H1 (cell line): ENCODE results near the gene TMPRSS11E. TPM values are rescaled to one million over a fixed set of nuclear protein-coding genes. Genes with fewer than 3 reads are reported as not detected.

Source experiments
- CTCF ChIA-PET: fragments of 300-600 bp; sonication (Branson Sonifier 250); formaldehyde crosslinking; loops from one replicate; lab custom pipeline; 2021; ENCODE audit not compliant: partially characterized antibody; lab: Charles Lee
- POLR2A ChIA-PET: fragments of 300-600 bp; sonication (Branson Sonifier 250); formaldehyde crosslinking; loops from one replicate; lab custom pipeline; 2021; ENCODE audit warnings: inconsistent platforms; ENCODE audit not compliant: partially characterized antibody; lab: Charles Lee
- DNase-seq, 2 experiments: peaks; one replicate each; pipeline versions ENCODE4 v3.0.0 to v3.0.0-alpha.2; 2010 to 2022; ENCODE audit warnings: low spot score in 2 of 2, low read depth in 1 of 2, mixed read lengths in 1 of 2
- FAIRE-seq: peaks from 2 replicates; lab custom pipeline; 2011; peaks lifted over from hg19 to GRCh38; lab: Jason Lieb, UNC
- H2AFZ ChIP-seq: 2 replicates; pipeline ENCODE4 v1.8.1; 2012; ENCODE audit warnings: low read length, inconsistent platforms
- H2AK5ac ChIP-seq: 2 replicates; pipeline ENCODE4 v1.6.1; 2013; ENCODE audit warnings: low read depth, low read length
- H2BK120ac ChIP-seq: replicated peaks from 2 replicates; pipeline ENCODE3; 2013; ENCODE audit warnings: low read depth, low read length, inconsistent platforms
- H2BK12ac ChIP-seq: 2 replicates; pipeline ENCODE4 v1.6.1; 2013; ENCODE audit warnings: low read depth, low read length
- H2BK15ac ChIP-seq: 2 replicates; pipeline ENCODE4 v1.6.1; 2013; ENCODE audit warnings: low read length
- H2BK20ac ChIP-seq: 2 replicates; pipeline ENCODE4 v1.6.1; 2013; ENCODE audit warnings: low read length
- H2BK5ac ChIP-seq: 2 replicates; pipeline ENCODE4 v1.6.1; 2013; ENCODE audit warnings: low read depth, low read length
- H3K14ac ChIP-seq: 2 replicates; pipeline ENCODE4 v1.6.1; 2013; ENCODE audit warnings: inconsistent platforms; ENCODE audit not compliant: insufficient read length
- H3K18ac ChIP-seq: 2 replicates; pipeline ENCODE4 v1.6.1; 2013; ENCODE audit warnings: low read length; ENCODE audit errors: extremely low read depth
- H3K23ac ChIP-seq: 2 replicates; pipeline ENCODE4 v1.6.1; 2013; ENCODE audit warnings: inconsistent platforms; ENCODE audit not compliant: insufficient read length
- H3K23me2 ChIP-seq: 2 replicates; pipeline ENCODE4 v1.6.1; 2013; ENCODE audit warnings: low read depth, low read length
- H3K27ac ChIP-seq: 2 replicates; pipeline ENCODE4 v1.6.1; 2011; ENCODE audit warnings: low read depth, low read length, inconsistent platforms
- H3K27me3 ChIP-seq, 4 experiments: replicated peaks in 1 of 4; 1 replicate in 1 of 4; 2 replicates in 3 of 4; pipeline versions ENCODE4 v1.6.1 to v1.8.1; 2011 to 2013; ENCODE audit warnings: low read length in 3 of 4, mild to moderate bottlenecking in 3 of 4, inconsistent platforms in 2 of 4, mixed read lengths in 2 of 4, moderate library complexity in 1 of 4; ENCODE audit not compliant: control insufficient read depth in 3 of 4, insufficient read depth in 3 of 4; ENCODE audit errors: extremely low read depth in 1 of 4
- H3K36me3 ChIP-seq, 4 experiments: 2 replicates each; pipeline versions ENCODE4 v1.6.1 to v1.8.1; 2011 to 2013; ENCODE audit warnings: mild to moderate bottlenecking in 4 of 4, low read length in 3 of 4, moderate library complexity in 2 of 4, control low read depth in 1 of 4, inconsistent platforms in 1 of 4; ENCODE audit not compliant: insufficient read depth in 4 of 4, control insufficient read depth in 2 of 4
- H3K4ac ChIP-seq: replicated peaks from 2 replicates; pipeline ENCODE3; 2013; ENCODE audit warnings: low read length, low read depth, mixed read lengths, inconsistent platforms; ENCODE audit not compliant: insufficient read length
- H3K4me1 ChIP-seq, 4 experiments: replicated peaks in 1 of 4; 1 replicate in 1 of 4; 2 replicates in 3 of 4; pipeline versions ENCODE4 v1.6.1 to v1.8.1; 2011 to 2013; ENCODE audit warnings: low read length in 3 of 4, inconsistent platforms in 2 of 4, mixed read lengths in 1 of 4; ENCODE audit not compliant: insufficient read depth in 4 of 4, control insufficient read depth in 3 of 4
- H3K4me2 ChIP-seq, 2 experiments: 2 replicates each; pipeline versions ENCODE4 v1.6.1 to v1.8.1; 2011 to 2013; ENCODE audit warnings: low read depth in 2 of 2, low read length in 2 of 2, control low read depth in 1 of 2, inconsistent platforms in 1 of 2, mild to moderate bottlenecking in 1 of 2; ENCODE audit not compliant: insufficient read depth in 1 of 2
- H3K4me3 ChIP-seq, 4 experiments: fragments of 200-600, 300-600 bp in 1 of 4; sonication (generic), shearing (Covaris generic), sonication (Bioruptor Twin) in 1 of 4; 2 replicates each; pipeline versions ENCODE4 v1.5.1 to v1.8.1; 2011 to 2016; ENCODE audit warnings: low read length in 4 of 4, low read depth in 3 of 4, control low read depth in 2 of 4, inconsistent platforms in 2 of 4, mild to moderate bottlenecking in 2 of 4, mixed read lengths in 1 of 4, moderate library complexity in 1 of 4; ENCODE audit not compliant: insufficient read depth in 2 of 4; ENCODE audit errors: extremely low read depth in 1 of 4
- H3K56ac ChIP-seq: replicated peaks from 2 replicates; pipeline ENCODE3; 2013; ENCODE audit warnings: low read depth, mild to moderate bottlenecking, mixed read lengths, low read length, inconsistent platforms; ENCODE audit not compliant: insufficient read length
- H3K79me1 ChIP-seq: 2 replicates; pipeline ENCODE4 v1.6.1; 2013; ENCODE audit warnings: low read depth, low read length, control low read depth
- H3K79me2 ChIP-seq, 2 experiments: 2 replicates each; pipeline versions ENCODE4 v1.6.1 to v1.8.1; 2012 to 2013; ENCODE audit warnings: low read length in 2 of 2, mild to moderate bottlenecking in 2 of 2, inconsistent platforms in 1 of 2; ENCODE audit not compliant: insufficient read depth in 2 of 2, control insufficient read depth in 1 of 2
- H3K9ac ChIP-seq, 4 experiments: replicated peaks in 1 of 4; 1 replicate in 1 of 4; 2 replicates in 3 of 4; pipeline versions ENCODE4 v1.6.1 to v1.8.1; 2011 to 2013; ENCODE audit warnings: low read depth in 3 of 4, low read length in 3 of 4, control low read depth in 2 of 4, mild to moderate bottlenecking in 2 of 4, moderate library complexity in 2 of 4, inconsistent platforms in 1 of 4; ENCODE audit errors: extremely low read depth in 1 of 4
- H3K9me3 ChIP-seq, 2 experiments: 2 replicates each; pipeline versions ENCODE4 v1.6.1 to v1.8.1; 2012 to 2013; ENCODE audit warnings: mild to moderate bottlenecking in 2 of 2, moderate library complexity in 2 of 2, control low read depth in 1 of 2, inconsistent platforms in 1 of 2, low read depth in 1 of 2, low read length in 1 of 2, mixed read lengths in 1 of 2; ENCODE audit not compliant: insufficient read depth in 2 of 2
- H4K20me1 ChIP-seq, 2 experiments: replicated peaks in 1 of 2; 2 replicates each; pipeline versions ENCODE3 to v1.8.1; 2011 to 2013; ENCODE audit warnings: inconsistent platforms in 2 of 2, low read length in 2 of 2, mild to moderate bottlenecking in 1 of 2; ENCODE audit not compliant: insufficient read depth in 2 of 2, control insufficient read depth in 1 of 2
- H4K5ac ChIP-seq: 2 replicates; pipeline ENCODE4 v1.6.1; 2013; ENCODE audit warnings: low read length, low read depth, mixed read lengths, inconsistent platforms; ENCODE audit not compliant: insufficient read length
- H4K8ac ChIP-seq: 2 replicates; pipeline ENCODE4 v1.8.0; 2013; ENCODE audit warnings: mild to moderate bottlenecking, moderate library complexity, low read length, inconsistent platforms; ENCODE audit not compliant: insufficient read depth; ENCODE audit errors: extremely low read depth
- H4K91ac ChIP-seq: replicated peaks from 2 replicates; pipeline ENCODE3; 2013; ENCODE audit warnings: low read length, mixed read lengths, inconsistent platforms; ENCODE audit not compliant: insufficient read length
- BACH1 ChIP-seq: IDR thresholded peaks from 2 replicates; pipeline ENCODE4 v1.6.1; 2012; ENCODE audit warnings: low read length, improper control_type of control experiment
- BRCA1 ChIP-seq: IDR thresholded peaks from 2 replicates; pipeline ENCODE4 v1.6.1; 2012; ENCODE audit warnings: low read depth, low read length, improper control_type of control experiment
- CHD2 ChIP-seq: IDR thresholded peaks from 2 replicates; pipeline ENCODE4 v1.6.1; 2012; ENCODE audit warnings: low read length, improper control_type of control experiment
- EP300 ChIP-seq, 2 experiments: IDR thresholded peaks; 1 replicate in 1 of 2; 2 replicates in 1 of 2; pipeline ENCODE4 v1.6.1; 2011 to 2012; ENCODE audit warnings: low read depth in 2 of 2, low read length in 2 of 2, mild to moderate bottlenecking in 2 of 2, borderline replicate concordance in 1 of 2, inconsistent platforms in 1 of 2, moderate library complexity in 1 of 2
- GABPA ChIP-seq: IDR thresholded peaks from 2 replicates; pipeline ENCODE4 v1.6.1; 2011; ENCODE audit warnings: mild to moderate bottlenecking, low read length, moderate library complexity, borderline replicate concordance; ENCODE audit not compliant: insufficient read depth
- JUN ChIP-seq: IDR thresholded peaks from 2 replicates; pipeline ENCODE4 v1.6.1; 2011; ENCODE audit warnings: low read depth, mild to moderate bottlenecking, improper control_type of control experiment, low read length
- KDM4A ChIP-seq: IDR thresholded peaks from one replicate; pipeline ENCODE4 v1.7.1; 2012; ENCODE audit warnings: low read depth, mild to moderate bottlenecking, moderate library complexity, low read length, inconsistent platforms; ENCODE audit not compliant: severe bottlenecking
- NANOG ChIP-seq: IDR thresholded peaks from 2 replicates; pipeline ENCODE4 v1.6.1; 2011; ENCODE audit warnings: low read length, low read depth, mild to moderate bottlenecking, inconsistent platforms; ENCODE audit not compliant: insufficient read depth, poor library complexity, severe bottlenecking
- NRF1 ChIP-seq: IDR thresholded peaks from 2 replicates; pipeline ENCODE4 v1.6.1; 2011; ENCODE audit warnings: mild to moderate bottlenecking, low read depth, low read length, improper control_type of control experiment
- SAP30 ChIP-seq: fragments of 300-600 bp; sonication (generic); IDR thresholded peaks from 2 replicates; pipeline ENCODE4 v1.7.1; 2012; ENCODE audit warnings: low read length, moderate library complexity, mild to moderate bottlenecking, inconsistent platforms; ENCODE audit not compliant: insufficient read depth, insufficient replicate concordance
- SIN3A ChIP-seq, 2 experiments: IDR thresholded peaks in 1 of 2; conservative IDR thresholded peaks in 1 of 2; 2 replicates each; pipeline ENCODE4 v1.6.1; 2011 to 2012; ENCODE audit warnings: low read length in 2 of 2, improper control_type of control experiment in 1 of 2, low read depth in 1 of 2, mild to moderate bottlenecking in 1 of 2
- WGBS, 2 experiments: shearing (Covaris generic) in 1 of 2; methylation state at CpG; one replicate each; pipeline versions ENCODE4 v1.1.6 to v1.1.7; 2013 to 2015; ENCODE audit warnings: low lambda C conversion rate in 2 of 2, mixed read lengths in 2 of 2, inconsistent platforms in 1 of 2, low coverage in 1 of 2, missing lambda C conversion rate in 1 of 2; ENCODE audit not compliant: insufficient replicate concordance in 2 of 2, insufficient coverage in 1 of 2, insufficient read length in 1 of 2; ENCODE audit errors: extremely low coverage in 1 of 2, missing lambda C conversion rate in 1 of 2; 5-methylcytosine and 5-hydroxymethylcytosine counted together
- polyA plus RNA-seq, 7 experiments: library from polyadenylated mRNA; depleted of rRNA in 3 of 7; stranded (reverse) in 5 of 7; unstranded in 2 of 7; fragments of >200 nt in 5 of 7; fragments of 200-250 nt in 2 of 7; gene quantifications; 1 replicate in 5 of 7; 2 replicates in 1 of 7; 4 replicates in 1 of 7; pipeline versions ENCODE4 v1.2.1 to v1.2.3, GENCODE V29; 2011 to 2013; ENCODE audit warnings: missing spikeins in 2 of 7, mixed read lengths in 2 of 7
- total RNA-seq: library from RNA; stranded (reverse); fragmentation: NEBNext Ultra II Directional; extraction: Animal tissue kit (Norgen Biotek cat#: 25700); gene quantifications from 2 replicates; pipeline ENCODE4 v1.2.1, GENCODE V29; 2021

The TMPRSS11E gene
- total and polyA plus RNA-seq, 2 of the 8 experiments (the other 6 are each of a cell fraction or from before 2014, with no cell fraction given), result 0.38 to 0.71 TPM

DNA sequence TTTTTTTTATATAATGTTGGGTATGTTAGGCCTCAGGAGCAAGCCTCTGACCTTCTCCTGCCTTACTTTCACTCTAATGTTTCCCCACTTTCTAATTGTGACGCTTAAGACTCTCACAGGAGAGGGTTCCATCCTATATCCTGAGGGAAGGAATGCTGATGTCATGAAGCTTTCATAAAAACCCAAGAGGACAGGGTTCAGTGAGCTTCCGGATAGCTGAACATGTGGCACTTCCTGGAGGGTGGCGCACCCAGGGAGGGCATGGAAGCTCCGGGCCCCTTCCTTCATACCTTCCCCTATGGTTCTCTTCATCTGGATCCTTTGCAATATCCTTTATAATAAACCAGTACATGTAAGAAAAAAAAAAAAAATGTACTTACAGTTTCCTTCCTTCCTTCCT lies 48.0 kb upstream of the TMPRSS11E start:
- Histone ChIP-seq H4K20me1 (no peaks in the 10 kb centered on the region), H2BK15ac (no peak overlapping the region), H3K9ac (no peak overlapping the region), H4K91ac (no peak overlapping the region), H3K4me2 (no peak overlapping the region), H2AFZ (no peak overlapping the region), H2BK20ac (peak overlapping the region; percentile 94; the same call in 1 of the 2 replicates), H3K4me3 (no peak overlapping the region), H3K14ac (no peak overlapping the region), H4K8ac (no peak overlapping the region), H4K5ac (no peak overlapping the region), H3K27me3 (no peaks in the 10 kb centered on the region), H3K9me3 (no peaks in the 10 kb centered on the region), H2AK5ac (no peak overlapping the region), H3K27ac (no peak overlapping the region), H3K36me3 (no peaks in the 10 kb centered on the region), H3K23ac (no peak overlapping the region), H3K79me1 (no peaks in the 10 kb centered on the region), H3K4ac (no peak overlapping the region), H2BK120ac (no peak overlapping the region), H3K18ac (peak overlapping the region; percentile 38; the same call in 1 of the 2 replicates), H2BK5ac (peak overlapping the region; percentile 73; the same call in 1 of the 2 replicates), H3K23me2 (no peaks in the 10 kb centered on the region), H2BK12ac (no peak overlapping the region), H3K79me2 (no peaks in the 10 kb centered on the region), H3K56ac (no peak overlapping the region), H3K4me1 (peaks cover under 1 to 4% (median 3%) of the 10 kb centered on the region in 4 experiments; a peak in 4 of 7 replicates)
- 89% methylated on average over 3 of the region's 4 CpGs; no CpG with 5 or more reads in 1 of the 2 experiments for WGBS, 2 experiments
- ChIA-PET CTCF (interaction anchor here (0.7 to 1.0 kb wide), 2 partner anchors 23 to 127 kb away, joined by 3 to 4 read pairs; no protein-coding TSS in a partner anchor), POLR2A (interaction anchor here (1.4 to 2.7 kb wide), 4 partner anchors 8 to 21 kb away, joined by 3 to 8 read pairs (median 4); no protein-coding TSS in a partner anchor)
- no peak for FAIRE-seq
- DNase-seq, result no peak
- TF ChIP-seq EP300 (IDR thresholded peaks at IDR 0.05; ENCODE audit: borderline replicate concordance in 1 of 2, low read depth in 2 of 2, low read length in 2 of 2) (no peak), JUN (no peak), SAP30 (no peak), SIN3A (conservative IDR thresholded peaks at IDR 0.05 in 1 of 2, IDR thresholded peaks at IDR 0.05 in 1 of 2; ENCODE audit: low read depth in 1 of 2, low read length in 2 of 2) (no peak), BRCA1 (no peak), CHD2 (no peak), NRF1 (no peak), NANOG (no peak), KDM4A (no peak), GABPA (no peak), BACH1 (no peak)
